ENCODE measurements around the gene MYO1B. TPM values are rescaled to one million over a fixed set of nuclear protein-coding genes. Genes with fewer than 3 reads are reported as not detected.

MYO1B gene
- total RNA-seq, 1 donor: 246 TPM

- TF ChIP-seq CTCF (IDR thresholded peaks at IDR 0.05; ENCODE audit: extremely low read depth, low read depth, low read length): no peak
- Histone ChIP-seq H3K79me2 (ENCODE audit: insufficient read depth, low read length) (peaks cover 83% of the 10 kb centered on the region), H3K36me3 (ENCODE audit: insufficient read depth, low read length) (peaks cover 3% of the 10 kb centered on the region), H3K4me3 (ENCODE audit: insufficient read depth, low read length) (peak overlapping the region; percentile 56), H3K9me3 (ENCODE audit: low read depth, low read length) (no peaks in the 10 kb centered on the region), H4K20me1 (ENCODE audit: insufficient read depth, low read length) (peaks cover 38% of the 10 kb centered on the region), H2AFZ (ENCODE audit: low read length) (no peak overlapping the region), H3K27ac (ENCODE audit: low read depth, low read length) (peak overlapping the region; percentile 94), H3K4me1 (ENCODE audit: insufficient read depth, low read length) (peaks cover 71% of the 10 kb centered on the region), H3K4me2 (ENCODE audit: insufficient read depth, low read length) (peak overlapping the region; percentile 76), H3K27me3 (ENCODE audit: insufficient read depth, low read length) (no peaks in the 10 kb centered on the region)
- DNase-seq (ENCODE audit: insufficient read length, low spot score, missing footprints): peak; percentile 53
Observed at GRCh38 chr2:191265311-191266170, 20.3 kb downstream of the MYO1B start.

- Histone ChIP-seq H3K4me1 (ENCODE audit: insufficient read depth, low read length) (peaks cover 70% of the 10 kb centered on the region), H3K79me2 (ENCODE audit: insufficient read depth, low read length) (peaks cover 83% of the 10 kb centered on the region)
- no peak for DNase-seq (ENCODE audit: insufficient read length, low spot score, missing footprints)
Observed at GRCh38 chr2:191266201-191266600, 21.0 kb downstream of the MYO1B start.

GRCh38 chr2:191268596-191268995 is 23.4 kb downstream of the MYO1B start:
- Histone ChIP-seq H4K20me1 (ENCODE audit: insufficient read depth, low read length) (peaks cover 65% of the 10 kb centered on the region), H3K36me3 (ENCODE audit: insufficient read depth, low read length) (peaks cover 3% of the 10 kb centered on the region), H3K9me3 (ENCODE audit: low read depth, low read length) (no peaks in the 10 kb centered on the region), H3K4me3 (ENCODE audit: insufficient read depth, low read length) (no peak overlapping the region), H3K4me2 (ENCODE audit: insufficient read depth, low read length) (no peak overlapping the region), H3K27ac (ENCODE audit: low read depth, low read length) (no peak overlapping the region), H2AFZ (ENCODE audit: low read length) (no peak overlapping the region), H3K27me3 (ENCODE audit: insufficient read depth, low read length) (no peaks in the 10 kb centered on the region), H3K79me2 (ENCODE audit: insufficient read depth, low read length) (peaks cover 84% of the 10 kb centered on the region), H3K4me1 (ENCODE audit: insufficient read depth, low read length) (peaks cover 53% of the 10 kb centered on the region)
- TF ChIP-seq CTCF (IDR thresholded peaks at IDR 0.05; ENCODE audit: extremely low read depth, low read depth, low read length): no peak
- DNase-seq (ENCODE audit: insufficient read length, low spot score, missing footprints): no peak

More at GRCh38 chr2:191266201-191266600, 21.0 kb downstream of the MYO1B start:
- peak overlapping the region; percentile 56 for H3K4me3 ChIP-seq (ENCODE audit: insufficient read depth, low read length)
- H3K27me3 ChIP-seq (ENCODE audit: insufficient read depth, low read length): no peaks in the 10 kb centered on the region
- peaks cover 45% of the 10 kb centered on the region for H4K20me1 ChIP-seq (ENCODE audit: insufficient read depth, low read length)
- no peaks in the 10 kb centered on the region for H3K9me3 ChIP-seq (ENCODE audit: low read depth, low read length)
- TF ChIP-seq CTCF (IDR thresholded peaks at IDR 0.05; ENCODE audit: extremely low read depth, low read depth, low read length): no peak
- peaks cover 3% of the 10 kb centered on the region for H3K36me3 ChIP-seq (ENCODE audit: insufficient read depth, low read length)
- peak overlapping the region; percentile 76 for H3K4me2 ChIP-seq (ENCODE audit: insufficient read depth, low read length)
- peak overlapping the region; percentile 94 for H3K27ac ChIP-seq (ENCODE audit: low read depth, low read length)
- no peak overlapping the region for H2AFZ ChIP-seq (ENCODE audit: low read length)

Data from osteoblast (primary cell).